HepG2 (cell line): ENCODE data around the gene LPO. TPM values are rescaled to one million over a fixed set of nuclear protein-coding genes. Genes with fewer than 3 reads are reported as not detected.

Experiments used
- ATAC-seq: fragments of 200-7000 bp; cut with Tn5 transposase; 3 replicates; pipeline ENCODE4 v1.9.1; 2020; ENCODE audit warnings: mild to moderate bottlenecking, moderate library complexity
- BruUV-seq: library from RNA; stranded (reverse); fragments of 400-500 nt; replicated peaks from 2 replicates; lab custom pipeline; 2021; lab: Mats Ljungman, UMichigan
- CTCF ChIA-PET: fragments of 300-600 bp; formaldehyde crosslinking; extraction: SDS; loops from one replicate; lab custom pipeline; 2021; ENCODE audit warnings: low total read pairs, inconsistent platforms, low intra/inter-chr PET ratio; lab: Yijun Ruan, JAX
- POLR2A ChIA-PET: fragments of 350-600 bp; sonication (Branson Sonifier 250); formaldehyde crosslinking; loops from one replicate; lab custom pipeline; 2020; ENCODE audit warnings: antibody characterized with exemption, inconsistent platforms; lab: Yijun Ruan, JAX
- DNase-seq: peaks from one replicate; pipeline ENCODE4 v3.0.0-alpha.2; 2015; ENCODE audit warnings: low spot score
- FAIRE-seq: peaks from 3 replicates; lab custom pipeline; 2011; peaks lifted over from hg19 to GRCh38; lab: Jason Lieb, UNC
- H2AFZ ChIP-seq: one replicate; pipeline ENCODE4 v1.6.1; 2011; ENCODE audit warnings: low read length, inconsistent platforms
- H3K27ac ChIP-seq: fragments of 300-600 bp; 3 replicates; pipeline ENCODE4 v1.8.0; 2011; ENCODE audit warnings: mixed run types, mild to moderate bottlenecking, mixed read lengths, low read length, inconsistent platforms; ENCODE audit not compliant: insufficient read depth; ENCODE audit errors: extremely low read length
- H3K27me3 ChIP-seq, 2 experiments: fragments of 200-600 bp in 1 of 2; 2 replicates in 1 of 2; 3 replicates in 1 of 2; pipeline versions ENCODE4 v1.6.0 to v1.8.0; 2011; ENCODE audit warnings: low read length in 2 of 2, mild to moderate bottlenecking in 2 of 2, moderate library complexity in 2 of 2, inconsistent platforms in 1 of 2; ENCODE audit not compliant: insufficient read depth in 2 of 2, control insufficient read depth in 1 of 2
- H3K36me3 ChIP-seq, 2 experiments: fragments of 200-600 bp in 1 of 2; replicated peaks in 1 of 2; 2 replicates in 1 of 2; 3 replicates in 1 of 2; pipeline versions ENCODE4 v1.5.1 to v1.8.0; 2011; ENCODE audit warnings: low read length in 2 of 2, inconsistent platforms in 1 of 2; ENCODE audit not compliant: insufficient read depth in 2 of 2, control insufficient read depth in 1 of 2
- H3K4me1 ChIP-seq: 2 replicates; pipeline ENCODE4 v1.5.1; 2012; ENCODE audit warnings: low read length, inconsistent platforms; ENCODE audit not compliant: insufficient read depth
- H3K4me2 ChIP-seq: 2 replicates; pipeline ENCODE4 v1.6.0; 2011; ENCODE audit warnings: low read depth, low read length, inconsistent platforms
- H3K4me3 ChIP-seq, 3 experiments: fragments of 200-600 bp in 1 of 3; sonication (generic), shearing (Covaris generic) in 1 of 3; replicated peaks in 1 of 3; 2 replicates each; pipeline ENCODE4 v1.5.1; 2011 to 2016; ENCODE audit warnings: low read length in 3 of 3, inconsistent platforms in 2 of 3, low read depth in 2 of 3, mild to moderate bottlenecking in 2 of 3, control low read depth in 1 of 3, mixed read lengths in 1 of 3; ENCODE audit not compliant: insufficient read depth in 1 of 3
- H3K79me2 ChIP-seq: one replicate; pipeline ENCODE4 v1.6.1; 2011; ENCODE audit warnings: low read length, inconsistent platforms; ENCODE audit not compliant: insufficient read depth
- H3K9ac ChIP-seq: 2 replicates; pipeline ENCODE4 v1.6.0; 2011; ENCODE audit warnings: mild to moderate bottlenecking, low read depth, low read length, inconsistent platforms; ENCODE audit not compliant: insufficient read depth
- H3K9me3 ChIP-seq: 2 replicates; pipeline ENCODE4 v1.5.1; 2012; ENCODE audit warnings: mild to moderate bottlenecking, low read length
- H4K20me1 ChIP-seq: 2 replicates; pipeline ENCODE4 v1.6.0; 2011; ENCODE audit warnings: inconsistent platforms, mild to moderate bottlenecking, low read length, moderate library complexity; ENCODE audit not compliant: insufficient read depth
- CHD2 ChIP-seq: IDR thresholded peaks from 2 replicates; pipeline ENCODE4 v1.6.1; 2011; ENCODE audit warnings: low read depth, low read length, improper control_type of control experiment
- ETV5 ChIP-seq: IDR thresholded peaks from 2 replicates; pipeline ENCODE4 v1.6.1; 2018; ENCODE audit warnings: missing biosample characterization, missing genetic modification reagents, inconsistent platforms, borderline replicate concordance
- NPAS2 ChIP-seq: sonication (generic); formaldehyde crosslinking; IDR thresholded peaks from 2 replicates; pipeline ENCODE4 v1.8.0; 2022; ENCODE audit warnings: mild to moderate bottlenecking, missing genetic modification reagents, borderline replicate concordance
- POLR2AphosphoS2 ChIP-seq: IDR thresholded peaks from 2 replicates; pipeline ENCODE4 v1.6.1; 2011; ENCODE audit warnings: low read depth, low read length, improper control_type of control experiment
- RFXAP ChIP-seq: sonication (generic); formaldehyde crosslinking; IDR thresholded peaks from 2 replicates; pipeline ENCODE4 v1.4.0; 2020; ENCODE audit warnings: missing genetic modification reagents, borderline replicate concordance
- ZNF343 ChIP-seq: sonication (generic); formaldehyde crosslinking; IDR thresholded peaks from 2 replicates; pipeline ENCODE4 v1.4.0; 2020; ENCODE audit warnings: mild to moderate bottlenecking, missing genetic modification reagents
- ZNF607 ChIP-seq: sonication (generic); formaldehyde crosslinking; IDR thresholded peaks from 2 replicates; pipeline ENCODE4 v1.5.1; 2020; ENCODE audit warnings: missing genetic modification reagents, mild to moderate bottlenecking, borderline replicate concordance
- ZNF7 ChIP-seq: IDR thresholded peaks from 2 replicates; pipeline ENCODE4 v1.6.1; 2016; ENCODE audit warnings: missing biosample characterization, missing genetic modification reagents
- ZNF747 ChIP-seq: sonication (generic); formaldehyde crosslinking; IDR thresholded peaks from 2 replicates; pipeline ENCODE4 v1.8.1; 2023; ENCODE audit warnings: missing genetic modification reagents, mild to moderate bottlenecking, borderline replicate concordance
- WGBS: methylation state at CpG from one replicate; pipeline ENCODE4 v1.1.6; 2017; ENCODE audit warnings: low lambda C conversion rate; 5-methylcytosine and 5-hydroxymethylcytosine counted together
- in situ Hi-C: cut with HindIII; loops from 2 replicates; pipeline ENCODE4 v1.10.0; 2017; ENCODE audit warnings: low pct_unique_long_range_greater_than_20kb; ENCODE audit not compliant: extremely low pct_ligation_motif_present
- intact Hi-C: fragments of 100-400 bp; cut with micrococcal nuclease; formaldehyde crosslinking; loops from one replicate; pipeline ENCODE4 v1.10.0; 2022; ENCODE audit not compliant: unreplicated experiment
- polyA plus RNA-seq, 8 experiments: library from polyadenylated mRNA; depleted of rRNA in 3 of 8; stranded (reverse) in 7 of 8; unstranded in 1 of 8; fragments of >200 nt; fragmentation: Illumina TruSeq in 4 of 8; extraction: Trizol in 4 of 8; gene quantifications; 2 replicates each; pipeline versions ENCODE4 v1.2.1 to v1.2.3, GENCODE V29; 2011 to 2016; ENCODE audit warnings: low read depth in 4 of 8, missing spikeins in 1 of 8, mixed read lengths in 1 of 8; ENCODE audit not compliant: insufficient read depth in 1 of 8
- total RNA-seq, 5 experiments: library from RNA; depleted of rRNA; stranded (reverse); fragments of >200 nt; fragmentation: Illumina TruSeq; extraction: Trizol; gene quantifications; 2 replicates each; pipeline ENCODE4 v1.2.3, GENCODE V29; 2016; ENCODE audit warnings: low read depth in 1 of 5
- TF ChIP-seq, protein P1 (sequence below): sonication (generic); formaldehyde crosslinking; IDR thresholded peaks from 2 replicates; pipeline ENCODE4 v1.5.1; 2020; ENCODE audit warnings: missing genetic modification reagents, mild to moderate bottlenecking, borderline replicate concordance
- TF ChIP-seq, protein P2 (sequence below): sonication (generic); formaldehyde crosslinking; IDR thresholded peaks from 2 replicates; pipeline ENCODE4 v1.4.0; 2020; ENCODE audit warnings: missing genetic modification reagents

Gene LPO
- total and polyA plus RNA-seq, 2 of the 13 experiments (the other 11 are each of a cell fraction or from before 2014, with no cell fraction given) = not detected

DNA sequence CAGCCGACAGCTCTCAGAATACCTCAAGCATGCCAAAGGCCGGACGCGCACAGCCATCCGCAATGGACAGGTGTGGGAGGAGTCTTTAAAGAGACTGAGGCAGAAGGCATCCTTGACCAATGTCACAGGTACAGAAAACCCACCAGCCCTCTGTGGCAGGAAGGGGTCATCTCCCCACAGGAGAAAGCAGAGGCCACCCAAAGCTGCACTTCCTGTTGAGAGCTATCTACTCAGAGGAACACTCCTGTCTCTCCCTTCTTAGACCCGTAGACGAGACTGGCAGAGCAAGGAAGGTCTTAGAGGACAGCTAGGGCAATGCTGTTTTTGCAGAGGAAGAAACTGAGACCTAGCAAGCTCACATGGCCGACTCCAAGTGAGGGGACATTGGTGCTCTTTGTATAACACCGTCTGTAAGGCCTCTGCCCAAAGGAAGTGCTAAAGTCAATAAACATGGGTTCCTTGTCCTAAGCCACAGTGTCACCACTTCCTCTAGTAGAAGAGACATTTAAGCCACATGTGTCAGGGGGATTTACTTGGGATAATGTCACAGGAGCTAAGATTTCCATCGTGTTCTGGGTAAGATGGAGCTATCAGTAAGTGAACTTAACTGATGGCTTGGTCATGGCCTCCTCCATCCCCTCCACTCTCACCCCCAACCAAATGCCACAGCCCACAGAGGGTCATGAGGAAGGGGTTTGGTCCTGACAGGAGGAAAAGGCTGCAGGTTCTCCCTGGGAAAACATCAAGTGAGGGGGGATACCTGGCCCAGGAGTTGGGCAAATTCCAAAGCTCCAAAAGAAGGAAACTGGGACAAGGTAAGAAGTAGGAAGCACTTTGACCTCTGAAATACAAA, 9.4 kb downstream of the LPO start:
- H3K27ac ChIP-seq = no peak overlapping the region
- H3K4me3 ChIP-seq = no peak overlapping the region
- no peaks in the 10 kb centered on the region for H3K79me2 ChIP-seq
- no TSS peak for BruUV-seq
- H4K20me1 ChIP-seq = no peaks in the 10 kb centered on the region
- H3K27me3 ChIP-seq = peaks cover 19 to 88% of the 10 kb centered on the region in 2 experiments
- DNase-seq (no peak), FAIRE-seq (no peak), ATAC-seq (no peak)
- H2AFZ ChIP-seq = no peak overlapping the region
- WGBS = 39% methylated on average over 10 of the region's 10 CpGs
- TF ChIP-seq ZNF343 (CRISPR knock-in tag) = 0 out of 2 replicates have a peak, but pooled peaks have one; percentile 38
- peak; percentile 11; the same call in 1 of the 2 replicates for TF ChIP-seq ETV5 (CRISPR knock-in tag)
- TF ChIP-seq ZNF7 = peak; percentile 69; the same call in 1 of the 2 replicates
- TF ChIP-seq, protein P1, sequence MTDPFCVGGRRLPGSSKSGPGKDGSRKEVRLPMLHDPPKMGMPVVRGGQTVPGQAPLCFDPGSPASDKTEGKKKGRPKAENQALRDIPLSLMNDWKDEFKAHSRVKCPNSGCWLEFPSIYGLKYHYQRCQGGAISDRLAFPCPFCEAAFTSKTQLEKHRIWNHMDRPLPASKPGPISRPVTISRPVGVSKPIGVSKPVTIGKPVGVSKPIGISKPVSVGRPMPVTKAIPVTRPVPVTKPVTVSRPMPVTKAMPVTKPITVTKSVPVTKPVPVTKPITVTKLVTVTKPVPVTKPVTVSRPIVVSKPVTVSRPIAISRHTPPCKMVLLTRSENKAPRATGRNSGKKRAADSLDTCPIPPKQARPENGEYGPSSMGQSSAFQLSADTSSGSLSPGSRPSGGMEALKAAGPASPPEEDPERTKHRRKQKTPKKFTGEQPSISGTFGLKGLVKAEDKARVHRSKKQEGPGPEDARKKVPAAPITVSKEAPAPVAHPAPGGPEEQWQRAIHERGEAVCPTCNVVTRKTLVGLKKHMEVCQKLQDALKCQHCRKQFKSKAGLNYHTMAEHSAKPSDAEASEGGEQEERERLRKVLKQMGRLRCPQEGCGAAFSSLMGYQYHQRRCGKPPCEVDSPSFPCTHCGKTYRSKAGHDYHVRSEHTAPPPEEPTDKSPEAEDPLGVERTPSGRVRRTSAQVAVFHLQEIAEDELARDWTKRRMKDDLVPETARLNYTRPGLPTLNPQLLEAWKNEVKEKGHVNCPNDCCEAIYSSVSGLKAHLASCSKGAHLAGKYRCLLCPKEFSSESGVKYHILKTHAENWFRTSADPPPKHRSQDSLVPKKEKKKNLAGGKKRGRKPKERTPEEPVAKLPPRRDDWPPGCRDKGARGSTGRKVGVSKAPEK = no peak
- no peaks in the 10 kb centered on the region for H3K9me3 ChIP-seq
- POLR2A ChIA-PET = no interaction called here
- intact Hi-C loops = no loop called here
- CTCF ChIA-PET = no interaction called here
- H3K4me1 ChIP-seq = peaks cover 65% of the 10 kb centered on the region
- in situ Hi-C loops = no loop called here
- H3K4me2 ChIP-seq = no peak overlapping the region; the same call in 1 of the 2 replicates
- no peaks in the 10 kb centered on the region for H3K36me3 ChIP-seq
- no peak overlapping the region for H3K9ac ChIP-seq

DNA sequence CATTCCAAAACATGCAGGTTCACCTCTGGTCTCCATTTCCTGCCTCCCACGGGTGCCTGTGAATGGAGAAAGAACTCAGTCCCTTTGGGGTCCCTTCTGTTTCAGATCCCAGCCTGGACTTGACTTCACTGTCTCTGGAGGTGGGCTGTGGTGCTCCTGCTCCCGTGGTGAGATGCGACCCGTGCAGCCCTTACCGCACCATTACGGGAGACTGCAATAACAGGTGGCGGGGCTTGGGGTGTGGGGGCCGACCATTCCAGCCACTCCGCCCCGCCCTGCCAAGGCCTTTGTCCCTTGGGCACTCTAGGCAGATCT, 10.5 kb downstream of the LPO start:
- H3K4me3 ChIP-seq = no peak overlapping the region
- H4K20me1 ChIP-seq = no peaks in the 10 kb centered on the region
- no peaks in the 10 kb centered on the region for H3K9me3 ChIP-seq
- ChIA-PET CTCF (no interaction called here), POLR2A (no interaction called here)
- no peaks in the 10 kb centered on the region for H3K36me3 ChIP-seq
- H3K27ac ChIP-seq = no peak overlapping the region
- no TSS peak for BruUV-seq
- no peak overlapping the region for H3K9ac ChIP-seq
- DNase-seq = no peak
- no peak for TF ChIP-seq ZNF607 (CRISPR knock-in tag)
- TF ChIP-seq NPAS2 (CRISPR knock-in tag) = no peak
- no peak for TF ChIP-seq CHD2
- no peak for TF ChIP-seq RFXAP (CRISPR knock-in tag)
- no peak for TF ChIP-seq ZNF747 (CRISPR knock-in tag)
- TF ChIP-seq, protein P2, sequence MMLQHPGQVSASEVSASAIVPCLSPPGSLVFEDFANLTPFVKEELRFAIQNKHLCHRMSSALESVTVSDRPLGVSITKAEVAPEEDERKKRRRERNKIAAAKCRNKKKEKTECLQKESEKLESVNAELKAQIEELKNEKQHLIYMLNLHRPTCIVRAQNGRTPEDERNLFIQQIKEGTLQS (CRISPR knock-in tag) = no peak
- TF ChIP-seq POLR2AphosphoS2 = no peak
- TF ChIP-seq, all 625 proteins: peak for 0
- Histone ChIP-seq H3K4me1 (peaks cover 58% of the 10 kb centered on the region), H3K79me2 (no peaks in the 10 kb centered on the region), H2AFZ (no peak overlapping the region), H3K27me3 (peaks cover 19 to 83% of the 10 kb centered on the region in 2 experiments), H3K4me2 (no peak overlapping the region)
- intact Hi-C loops = no loop called here
- WGBS = 51% methylated on average over 8 of the region's 10 CpGs
- in situ Hi-C loops = no loop called here
- no peak for ATAC-seq
- FAIRE-seq = no peak
